ENCODE measurements around the gene SLC25A42.
"Not testable (repeated sequence)": the region's sequence is repeated elsewhere in the genome, so short reads cannot be mapped to it uniquely, and the experiment has no call there.

The SLC25A42 gene

DNA sequence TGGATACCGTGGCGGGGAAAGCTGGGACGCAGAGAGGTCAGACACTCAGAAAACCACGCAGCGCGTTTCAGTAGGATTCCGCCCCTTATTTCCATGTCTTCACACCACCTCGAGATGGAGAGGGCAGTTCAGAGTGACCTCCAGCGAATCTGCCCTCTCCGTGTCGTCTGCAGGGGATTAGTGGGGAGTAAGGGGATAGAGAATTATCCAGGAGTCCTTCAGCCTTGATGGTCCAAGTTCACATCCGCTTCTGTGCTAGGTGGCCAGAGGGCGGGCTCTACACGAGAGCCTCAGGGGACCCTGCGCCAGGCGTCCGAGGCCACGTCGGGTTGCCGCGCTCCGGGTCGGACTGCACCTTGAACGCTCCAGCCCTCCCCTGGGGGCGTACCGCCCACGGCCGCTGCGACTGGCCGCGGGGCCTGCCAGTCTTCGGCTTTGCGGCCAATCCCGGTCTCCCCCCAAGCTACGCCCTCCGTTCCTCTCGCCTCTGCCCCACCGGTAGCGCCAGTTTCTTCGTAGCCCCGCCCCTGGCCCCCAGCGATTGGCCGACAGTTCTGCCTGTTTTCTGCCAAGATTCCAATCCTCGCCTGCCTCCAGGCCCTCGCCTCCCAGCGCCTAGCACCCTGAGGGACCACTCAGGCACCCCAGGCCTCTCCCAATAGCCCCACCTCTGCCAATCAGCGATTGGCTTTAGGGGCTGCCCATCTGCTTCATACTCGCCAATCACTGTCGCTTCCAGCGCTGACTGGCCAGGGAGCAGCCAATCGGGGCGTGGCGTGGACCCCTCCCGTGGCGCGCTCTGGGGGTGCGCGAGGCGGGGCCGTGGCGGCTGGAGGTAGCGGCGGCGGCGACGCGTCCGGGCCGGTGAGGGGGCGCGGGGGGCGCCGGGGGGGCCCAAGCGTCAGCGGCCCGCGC is at the start of gene SLC25A42:
Gene SLC25A42, plus strand, starts transcription at position 812 of the 915 bp plus-strand sequence. CDS start 32,131 bp downstream, outside the sequence.
- DNase-seq (ENCODE audit: low read depth in 2 of 2), result peak; percentile 97 to 98

DNA sequence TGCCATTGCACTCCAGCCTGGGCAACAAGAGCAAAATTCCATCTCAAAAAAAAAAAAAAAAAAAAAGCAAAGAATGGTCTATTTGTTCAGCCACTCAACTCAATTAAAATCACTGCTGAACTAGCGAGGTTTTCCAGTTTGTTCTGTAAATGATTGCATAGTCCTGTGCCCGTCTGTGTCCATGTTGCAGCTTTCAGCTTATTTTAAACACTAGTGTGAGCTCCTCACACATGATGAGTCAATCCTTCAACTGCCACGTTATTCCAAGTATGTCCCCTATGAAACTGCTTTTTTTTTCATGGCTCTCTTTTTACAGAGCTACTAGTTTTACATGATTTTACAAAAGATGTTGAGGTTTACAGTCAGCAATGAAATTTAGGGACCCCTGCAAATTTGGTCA is 42.7 kb upstream of the SLC25A42 start:
- DNase-seq (ENCODE audit: low read depth in 2 of 2), result no peak

DNA sequence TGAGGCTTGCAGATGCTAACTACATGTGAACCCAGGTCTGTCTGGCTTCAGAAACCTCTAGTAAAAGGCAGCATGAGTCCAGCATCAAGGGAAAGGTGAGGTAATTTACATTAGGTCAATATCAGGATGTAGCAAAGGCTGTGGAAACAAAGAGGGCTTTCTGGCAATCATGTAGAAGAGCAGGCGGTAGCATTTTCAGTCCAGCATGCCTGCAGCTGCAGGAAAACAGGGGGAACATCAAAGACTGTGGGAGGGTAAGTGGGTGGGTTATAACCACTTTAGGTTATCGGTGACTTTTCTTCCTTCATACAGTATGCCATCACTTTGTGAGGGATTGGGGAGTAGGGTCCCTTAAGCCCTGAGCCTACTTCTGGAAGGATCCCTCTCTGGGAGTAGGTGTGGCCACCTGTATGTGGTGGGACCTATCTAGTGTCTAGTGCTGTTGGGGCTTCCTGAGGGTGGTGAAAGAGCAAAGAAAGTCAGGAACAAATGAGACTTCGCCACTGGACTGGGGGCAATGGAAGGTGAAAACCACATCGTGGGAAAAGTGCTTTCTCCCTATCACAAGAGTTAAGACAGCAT is 41.3 kb upstream of the SLC25A42 start:
- no peak for DNase-seq (ENCODE audit: low read depth in 2 of 2)

DNA sequence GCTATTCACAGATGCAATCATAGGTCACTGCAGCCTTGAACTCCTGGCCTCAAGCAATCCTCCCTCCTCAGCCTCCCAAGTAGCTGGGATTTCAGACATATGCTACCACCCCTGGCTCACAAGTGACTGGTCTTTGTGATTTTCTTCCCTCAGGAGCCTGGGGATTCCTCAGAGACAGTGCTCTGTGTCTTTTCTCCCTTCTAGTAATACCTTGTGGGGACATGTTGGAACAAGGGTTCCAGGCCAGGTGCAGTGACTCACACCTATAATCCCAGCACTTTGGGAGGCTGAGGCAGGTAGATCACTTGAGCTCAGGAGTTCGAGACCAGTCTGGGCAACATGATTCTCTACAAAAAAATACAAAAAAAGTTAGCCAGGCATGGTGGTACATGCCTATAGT is 40.4 kb upstream of the SLC25A42 start:
- DNase-seq (ENCODE audit: low read depth in 2 of 2), result not testable (repeated sequence)

GRCh38 chr19:19025861-19026260 is 37.9 kb upstream of the SLC25A42 start:
- no peak for DNase-seq (ENCODE audit: low read depth in 2 of 2)

- DNase-seq (ENCODE audit: low read depth in 2 of 2), result no peak
Observed at GRCh38 chr19:19026299-19026971, 37.4 kb upstream of the SLC25A42 start.

- no peak for DNase-seq (ENCODE audit: low read depth in 2 of 2)
Observed at GRCh38 chr19:19027228-19027627, 36.6 kb upstream of the SLC25A42 start.

- no peak for DNase-seq (ENCODE audit: low read depth in 2 of 2)
Observed at GRCh38 chr19:19028526-19028925, 35.3 kb upstream of the SLC25A42 start.

DNA sequence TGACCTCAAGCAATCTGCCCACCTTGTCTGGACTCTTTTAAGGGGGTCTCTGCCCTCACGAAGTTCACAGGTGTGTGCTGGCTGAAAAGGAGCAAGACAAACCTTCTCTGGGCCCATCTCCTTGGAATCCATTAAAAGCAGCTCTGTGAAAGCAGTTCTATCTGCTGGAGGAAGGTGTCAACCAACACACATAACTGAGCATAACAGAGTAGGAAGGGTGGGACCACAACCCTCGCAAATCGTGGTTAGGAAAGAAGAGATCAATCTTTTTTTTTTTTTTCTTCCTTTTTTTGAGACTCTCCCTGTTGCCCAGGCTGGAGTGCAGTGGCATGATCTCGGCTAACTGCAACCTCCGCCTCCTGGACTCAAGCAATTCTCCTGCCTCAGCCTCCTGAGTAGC is 31.9 kb upstream of the SLC25A42 start:
- no peak for DNase-seq (ENCODE audit: low read depth in 2 of 2)

- peak; percentile 62 to 70 for DNase-seq (ENCODE audit: low read depth in 2 of 2)
Observed at GRCh38 chr19:19032420-19033175, 31.2 kb upstream of the SLC25A42 start.

DNA sequence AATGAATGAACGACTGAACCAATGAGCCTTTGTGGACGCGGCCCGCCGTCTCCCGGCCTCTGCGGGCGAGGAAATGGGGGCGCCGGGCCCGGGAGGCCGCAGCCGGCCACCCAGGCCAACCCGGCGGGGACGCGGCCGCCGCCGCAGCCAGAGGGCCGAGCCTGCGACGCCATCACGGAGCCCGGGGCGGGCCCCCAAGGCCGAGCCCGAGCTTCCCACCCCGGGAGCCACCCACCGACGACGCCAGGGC is 30.7 kb upstream of the SLC25A42 start:
- DNase-seq (ENCODE audit: low read depth in 2 of 2), result no peak

GRCh38 chr19:19033426-19034203 is 30.2 kb upstream of the SLC25A42 start, which contains the start of the genes ARMC6 and SUGP2:
Gene ARMC6, plus strand, starts transcription at chr19:19033603. Its CDS starts 607 bp downstream, at chr19:19034210.
Gene SUGP2, minus strand, starts transcription at chr19:19033517. Its CDS starts 2,446 bp downstream, at chr19:19031071.
- DNase-seq (ENCODE audit: low read depth in 2 of 2), result peak; percentile 73 to 82

DNA sequence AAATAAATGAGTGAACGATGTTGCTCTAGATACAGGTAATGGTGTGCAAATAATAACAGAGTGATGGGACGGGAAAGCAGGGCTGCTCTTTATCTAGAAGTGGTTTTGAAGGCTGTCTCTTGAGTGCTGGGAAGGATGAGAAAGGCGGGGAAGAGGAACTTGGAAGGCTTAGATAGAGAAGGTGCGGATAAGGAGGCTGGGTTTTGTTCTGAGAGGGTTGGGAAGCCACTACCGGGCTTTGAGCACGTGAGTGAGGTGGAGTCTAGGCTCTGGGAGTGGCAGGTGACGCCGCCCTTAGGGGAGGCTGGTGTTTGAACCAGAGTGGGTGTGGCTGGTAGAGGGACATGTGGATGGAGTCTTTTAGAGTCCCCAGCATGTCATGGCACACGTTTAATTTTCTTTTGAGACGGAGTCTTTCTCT is 29.6 kb upstream of the SLC25A42 start:
- peak; percentile 36 to 63 for DNase-seq (ENCODE audit: low read depth in 2 of 2)

DNA sequence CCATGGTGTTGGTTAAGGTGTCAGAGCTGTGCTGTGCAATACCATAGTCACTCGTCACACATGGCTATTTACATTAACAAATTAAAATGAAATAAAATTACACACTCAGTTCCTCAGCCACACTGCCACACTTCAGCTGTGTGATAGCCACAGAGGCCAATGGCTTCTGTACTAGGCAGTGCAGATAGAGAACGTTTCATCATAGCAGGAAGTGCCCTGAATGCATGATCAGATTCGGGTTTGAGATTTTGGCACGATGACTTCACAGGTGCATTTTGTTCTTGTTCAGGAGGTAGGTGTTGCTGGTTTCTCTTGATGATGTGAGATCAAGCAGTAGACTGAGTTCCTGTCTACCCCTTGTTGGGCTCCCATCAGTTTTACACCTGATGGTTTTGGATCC is 23.9 kb upstream of the SLC25A42 start:
- DNase-seq (ENCODE audit: low read depth in 2 of 2), result no peak

DNA sequence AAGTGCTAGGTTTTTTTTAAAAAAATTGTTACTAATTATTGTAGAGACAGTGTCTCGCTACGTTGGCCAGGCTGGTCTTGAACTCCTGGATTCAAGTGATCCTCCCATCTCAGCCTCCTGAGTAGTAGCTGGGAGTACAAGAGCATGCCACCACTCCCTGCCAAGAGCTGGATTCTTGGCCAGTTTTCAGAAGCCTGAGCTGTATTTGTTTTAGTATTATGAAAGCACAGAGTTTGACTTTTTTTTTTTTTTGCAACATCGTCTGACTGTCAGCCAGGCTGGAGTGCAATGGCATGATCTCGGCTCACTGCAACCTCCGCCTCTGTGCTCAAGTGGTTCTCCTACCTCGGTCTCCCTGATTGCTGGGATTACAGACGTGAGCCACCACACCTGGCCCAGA is 23.4 kb upstream of the SLC25A42 start:
- DNase-seq (ENCODE audit: low read depth in 2 of 2), result no peak

DNA sequence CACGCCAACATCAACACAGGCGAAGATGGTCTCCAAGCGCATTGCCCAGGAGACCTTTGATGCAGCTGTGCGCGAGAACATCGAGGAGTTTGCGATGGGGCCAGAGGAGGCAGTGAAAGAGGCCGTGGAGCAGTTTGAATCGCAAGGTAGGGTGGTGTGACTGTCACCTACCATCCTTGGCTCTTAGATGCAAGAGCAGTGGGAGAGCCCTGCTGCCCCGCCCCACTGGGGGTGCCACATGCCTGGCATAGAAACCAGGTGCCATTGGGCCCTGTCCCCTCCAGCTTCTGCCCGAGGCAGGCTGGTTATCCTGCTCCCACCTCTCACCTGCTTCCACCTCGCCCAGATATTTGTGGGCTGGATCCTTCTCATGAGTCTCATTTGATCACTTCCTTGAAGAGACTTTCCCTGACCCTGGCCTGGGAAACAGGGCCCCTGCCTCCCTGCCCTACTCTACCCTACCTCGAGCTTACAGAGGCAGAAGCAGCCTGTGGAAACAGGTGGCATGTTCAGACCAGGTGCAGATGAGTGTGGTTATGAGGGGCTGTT is 21.0 kb upstream of the SLC25A42 start:
- no peak for DNase-seq (ENCODE audit: low read depth in 2 of 2)

DNA sequence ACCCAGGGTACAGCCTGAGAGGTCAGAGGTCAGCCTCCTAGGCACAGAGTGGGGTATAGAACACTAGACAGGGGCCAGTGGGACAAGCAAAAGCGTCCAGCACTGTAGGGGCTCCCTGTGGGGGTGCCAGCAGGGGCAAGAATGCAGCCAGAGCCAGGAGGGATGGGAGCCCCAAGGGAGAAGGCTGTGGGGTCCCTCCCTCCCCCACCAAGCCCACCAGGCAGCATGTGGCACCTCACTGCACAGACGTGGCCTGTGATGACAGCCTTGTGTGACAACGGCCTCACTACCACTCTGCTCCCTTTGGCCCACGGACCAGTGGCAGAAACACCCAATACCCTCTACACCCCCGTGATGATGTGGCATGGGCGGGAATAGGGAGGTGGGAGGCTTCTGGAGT is 20.3 kb upstream of the SLC25A42 start:
- no peak for DNase-seq (ENCODE audit: low read depth in 2 of 2)

DNA sequence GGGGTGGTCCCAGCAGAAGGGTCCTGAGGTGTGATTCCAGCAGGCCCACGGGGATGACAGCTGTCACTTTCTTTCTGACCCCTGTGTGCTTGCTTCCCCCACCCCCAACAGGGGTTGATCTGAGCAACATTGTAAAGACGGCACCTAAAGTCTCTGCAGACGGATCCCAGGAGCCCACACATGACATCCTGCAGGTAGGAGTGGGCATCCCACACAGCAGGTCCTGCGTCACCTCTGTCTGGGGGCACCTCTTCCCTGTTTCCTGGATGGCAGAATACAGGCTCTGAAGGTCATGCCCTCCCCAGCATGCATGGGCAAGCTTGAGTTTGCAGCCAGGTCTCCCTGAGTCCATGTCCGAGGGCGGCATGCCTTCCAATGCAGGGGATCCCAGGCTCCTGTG is 19.9 kb upstream of the SLC25A42 start:
- DNase-seq (ENCODE audit: low read depth in 2 of 2), result no peak

DNA sequence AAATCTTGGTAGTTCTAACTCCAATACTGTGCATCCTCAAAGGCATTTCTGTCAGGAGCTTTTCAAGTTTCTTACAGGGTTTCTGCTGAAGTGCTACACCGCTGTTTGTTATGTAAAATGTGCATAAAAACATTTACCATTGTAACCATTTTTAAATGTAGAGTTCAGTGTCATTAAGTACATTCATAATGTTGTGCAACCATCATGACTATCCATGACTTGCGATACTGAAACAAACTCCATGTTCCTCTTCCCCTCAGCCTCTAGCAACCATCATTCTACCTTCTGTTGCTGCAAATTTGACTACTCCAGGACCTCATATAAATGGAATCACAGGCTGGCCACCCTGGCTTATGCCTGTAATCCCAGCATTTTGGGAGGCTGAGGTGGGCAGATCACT is 14.4 kb upstream of the SLC25A42 start:
- no peak for DNase-seq (ENCODE audit: low read depth in 2 of 2)

DNA sequence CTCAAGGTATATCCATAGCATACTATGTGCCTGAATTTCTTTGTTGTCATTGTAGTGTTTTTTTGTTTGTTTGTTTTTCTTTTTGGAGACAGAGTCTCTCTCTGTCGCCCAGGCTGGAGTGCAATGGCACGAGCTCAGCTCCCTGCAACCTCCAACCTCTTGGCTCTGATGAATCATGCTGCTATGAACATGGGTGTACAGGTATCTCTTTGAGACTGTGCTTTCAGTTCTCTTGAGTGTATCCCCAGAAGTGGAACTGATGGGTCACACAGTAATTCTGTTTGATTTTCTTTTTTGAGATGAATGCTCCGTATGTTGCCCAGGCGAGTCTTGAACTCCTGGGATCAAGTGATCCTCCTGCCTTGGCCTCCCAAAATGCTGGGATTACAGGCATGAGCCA is 13.7 kb upstream of the SLC25A42 start:
- DNase-seq (ENCODE audit: low read depth in 2 of 2), result no peak

- no peak for DNase-seq (ENCODE audit: low read depth in 2 of 2)
Observed at GRCh38 chr19:19050731-19051130, 13.1 kb upstream of the SLC25A42 start.
